Suprapubic skin (tissue), 3 donors: ENCODE results near the gene FBLN1.

ENCODE experiments used
- EP300 ChIP-seq: sonication (generic); formaldehyde crosslinking; IDR thresholded peaks from one replicate; pipeline ENCODE4 v1.6.1; 2017; ENCODE audit warnings: antibody characterized with exemption
- TF ChIP-seq, protein P1 (sequence below), 2 donors: fragments of 200-600 bp in 1 of 2; fragments of 450-650 bp in 1 of 2; sonication (generic) in 1 of 2; IDR thresholded peaks; one replicate each; pipeline ENCODE4 v1.5.1; 2016 to 2019; ENCODE audit warnings: antibody characterized with exemption in 2 of 2, mild to moderate bottlenecking in 1 of 2, moderate library complexity in 1 of 2

DNA sequence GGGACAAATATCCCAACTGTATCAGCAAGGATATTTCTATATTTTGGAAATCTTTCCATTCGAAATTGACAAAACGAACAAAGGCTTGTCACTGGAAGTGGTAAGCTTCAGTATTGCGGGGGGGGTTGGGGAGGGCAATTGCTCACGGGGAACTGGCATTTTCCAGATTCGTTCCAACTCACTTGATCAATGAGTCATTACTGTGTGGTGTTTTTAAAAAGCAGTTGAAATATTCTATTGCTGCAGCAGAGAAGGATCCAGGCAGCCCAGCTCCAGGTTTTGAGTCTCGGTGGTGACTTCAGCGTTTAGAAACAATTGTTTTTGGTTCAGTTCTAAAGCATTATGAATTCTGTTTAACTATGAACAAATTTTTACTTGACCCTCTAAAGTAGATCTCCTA is 33.8 kb upstream of the FBLN1 start:
- no peak for TF ChIP-seq EP300
- TF ChIP-seq, protein P1, sequence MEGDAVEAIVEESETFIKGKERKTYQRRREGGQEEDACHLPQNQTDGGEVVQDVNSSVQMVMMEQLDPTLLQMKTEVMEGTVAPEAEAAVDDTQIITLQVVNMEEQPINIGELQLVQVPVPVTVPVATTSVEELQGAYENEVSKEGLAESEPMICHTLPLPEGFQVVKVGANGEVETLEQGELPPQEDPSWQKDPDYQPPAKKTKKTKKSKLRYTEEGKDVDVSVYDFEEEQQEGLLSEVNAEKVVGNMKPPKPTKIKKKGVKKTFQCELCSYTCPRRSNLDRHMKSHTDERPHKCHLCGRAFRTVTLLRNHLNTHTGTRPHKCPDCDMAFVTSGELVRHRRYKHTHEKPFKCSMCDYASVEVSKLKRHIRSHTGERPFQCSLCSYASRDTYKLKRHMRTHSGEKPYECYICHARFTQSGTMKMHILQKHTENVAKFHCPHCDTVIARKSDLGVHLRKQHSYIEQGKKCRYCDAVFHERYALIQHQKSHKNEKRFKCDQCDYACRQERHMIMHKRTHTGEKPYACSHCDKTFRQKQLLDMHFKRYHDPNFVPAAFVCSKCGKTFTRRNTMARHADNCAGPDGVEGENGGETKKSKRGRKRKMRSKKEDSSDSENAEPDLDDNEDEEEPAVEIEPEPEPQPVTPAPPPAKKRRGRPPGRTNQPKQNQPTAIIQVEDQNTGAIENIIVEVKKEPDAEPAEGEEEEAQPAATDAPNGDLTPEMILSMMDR (IDR thresholded peaks at IDR 0.05): no peak
